ENCODE data around the gene UNC93A.
"Not testable (repeated sequence)": the region's sequence is repeated elsewhere in the genome, so short reads cannot be mapped to it uniquely, and the experiment has no call there.

The UNC93A gene

GRCh38 chr6:167258646-167259045 is 32.5 kb upstream of the UNC93A start:
- no peak overlapping the region for H3K4me3 Mint-ChIP-seq
- DNase-seq (ENCODE audit: low spot score in 2 of 2) = no peak
- no peak for ATAC-seq (replicated peaks; ENCODE audit: extremely low read depth, poor library complexity, severe bottlenecking)
- H3K4me1 Mint-ChIP-seq = no peaks in the 10 kb centered on the region
- H3K27me3 Mint-ChIP-seq = peaks cover 81% of the 10 kb centered on the region
- H3K9me3 Mint-ChIP-seq = peaks cover 5% of the 10 kb centered on the region
- H3K27ac Mint-ChIP-seq (ENCODE audit: low read depth) = no peak overlapping the region
- peaks cover 6% of the 10 kb centered on the region for H3K36me3 Mint-ChIP-seq (ENCODE audit: insufficient read depth)

- not testable (repeated sequence) for H3K27ac Mint-ChIP-seq (ENCODE audit: low read depth); DNase-seq (ENCODE audit: low spot score in 2 of 2); H3K4me1 Mint-ChIP-seq; H3K9me3 Mint-ChIP-seq; H3K36me3 Mint-ChIP-seq (ENCODE audit: insufficient read depth); ATAC-seq (replicated peaks; ENCODE audit: extremely low read depth, poor library complexity, severe bottlenecking); H3K4me3 Mint-ChIP-seq
- peaks cover 70% of the 10 kb centered on the region for H3K27me3 Mint-ChIP-seq
These were observed 24.9 kb upstream of the UNC93A start for GRCh38 chr6:167266057-167266829.

- no peaks in the 10 kb centered on the region for H3K9me3 Mint-ChIP-seq
- peaks cover 1% of the 10 kb centered on the region for H3K36me3 Mint-ChIP-seq (ENCODE audit: insufficient read depth)
- no peak overlapping the region for H3K27ac Mint-ChIP-seq (ENCODE audit: low read depth)
- H3K27me3 Mint-ChIP-seq = peaks cover 63% of the 10 kb centered on the region
- ATAC-seq (replicated peaks; ENCODE audit: extremely low read depth, poor library complexity, severe bottlenecking) (no peak), DNase-seq (ENCODE audit: low spot score in 2 of 2) (no peak)
- no peak overlapping the region for H3K4me3 Mint-ChIP-seq
- H3K4me1 Mint-ChIP-seq = no peaks in the 10 kb centered on the region
These were observed 24.1 kb upstream of the UNC93A start for GRCh38 chr6:167266830-167267555.

GRCh38 chr6:167267556-167267898 is 23.6 kb upstream of the UNC93A start:
- H3K36me3 Mint-ChIP-seq (ENCODE audit: insufficient read depth) = not testable (repeated sequence)

GRCh38 chr6:167267921-167268401 is 23.2 kb upstream of the UNC93A start:
- ATAC-seq (replicated peaks; ENCODE audit: extremely low read depth, poor library complexity, severe bottlenecking) = no peak
- peaks cover 57% of the 10 kb centered on the region for H3K27me3 Mint-ChIP-seq
- no peaks in the 10 kb centered on the region for H3K4me1 Mint-ChIP-seq
- DNase-seq (ENCODE audit: low spot score in 2 of 2) = no peak
- H3K4me3 Mint-ChIP-seq = no peak overlapping the region
- H3K9me3 Mint-ChIP-seq = no peaks in the 10 kb centered on the region
- no peak overlapping the region for H3K27ac Mint-ChIP-seq (ENCODE audit: low read depth)
- peaks cover 1% of the 10 kb centered on the region for H3K36me3 Mint-ChIP-seq (ENCODE audit: insufficient read depth)

More at GRCh38 chr6:167267556-167267898, 23.6 kb upstream of the UNC93A start:
- peaks cover 58% of the 10 kb centered on the region for H3K27me3 Mint-ChIP-seq
- not testable (repeated sequence) for DNase-seq (ENCODE audit: low spot score in 2 of 2); H3K9me3 Mint-ChIP-seq; H3K27ac Mint-ChIP-seq (ENCODE audit: low read depth); H3K4me1 Mint-ChIP-seq; H3K4me3 Mint-ChIP-seq; ATAC-seq (replicated peaks; ENCODE audit: extremely low read depth, poor library complexity, severe bottlenecking)

- Mint-ChIP-seq H3K27me3 (peaks cover 51% of the 10 kb centered on the region), H3K9me3 (no peaks in the 10 kb centered on the region), H3K4me3 (no peak overlapping the region), H3K36me3 (ENCODE audit: insufficient read depth) (peaks cover 1% of the 10 kb centered on the region), H3K4me1 (no peaks in the 10 kb centered on the region), H3K27ac (ENCODE audit: low read depth) (no peak overlapping the region)
- ATAC-seq (replicated peaks; ENCODE audit: extremely low read depth, poor library complexity, severe bottlenecking) = no peak
- no peak for DNase-seq (ENCODE audit: low spot score in 2 of 2)
These were observed 22.3 kb upstream of the UNC93A start for GRCh38 chr6:167268683-167269280.

- H3K4me3 Mint-ChIP-seq = no peak overlapping the region
- H3K27me3 Mint-ChIP-seq = peaks cover 48% of the 10 kb centered on the region
- H3K36me3 Mint-ChIP-seq (ENCODE audit: insufficient read depth) = peaks cover 1% of the 10 kb centered on the region
- ATAC-seq (replicated peaks; ENCODE audit: extremely low read depth, poor library complexity, severe bottlenecking) (no peak), DNase-seq (ENCODE audit: low spot score in 2 of 2) (no peak)
- no peak overlapping the region for H3K27ac Mint-ChIP-seq (ENCODE audit: low read depth)
- no peaks in the 10 kb centered on the region for H3K9me3 Mint-ChIP-seq
- H3K4me1 Mint-ChIP-seq = no peaks in the 10 kb centered on the region
These were observed 20.4 kb upstream of the UNC93A start for GRCh38 chr6:167270499-167271311.

- no peak for ATAC-seq (replicated peaks; ENCODE audit: extremely low read depth, poor library complexity, severe bottlenecking)
- Mint-ChIP-seq H3K27ac (ENCODE audit: low read depth) (no peak overlapping the region), H3K36me3 (ENCODE audit: insufficient read depth) (peaks cover 1% of the 10 kb centered on the region), H3K4me3 (no peak overlapping the region), H3K27me3 (peaks cover 48% of the 10 kb centered on the region), H3K4me1 (no peaks in the 10 kb centered on the region), H3K9me3 (no peaks in the 10 kb centered on the region)
- no peak for DNase-seq (ENCODE audit: low spot score in 2 of 2)
These were observed 19.0 kb upstream of the UNC93A start for GRCh38 chr6:167272151-167272550.

- ATAC-seq (replicated peaks; ENCODE audit: extremely low read depth, poor library complexity, severe bottlenecking) (no peak), DNase-seq (ENCODE audit: low spot score in 2 of 2) (no peak)
- Mint-ChIP-seq H3K4me3 (no peak overlapping the region), H3K36me3 (ENCODE audit: insufficient read depth) (peaks cover 1% of the 10 kb centered on the region), H3K27ac (ENCODE audit: low read depth) (no peak overlapping the region), H3K4me1 (no peaks in the 10 kb centered on the region), H3K27me3 (peaks cover 49% of the 10 kb centered on the region), H3K9me3 (no peaks in the 10 kb centered on the region)
These were observed 18.3 kb upstream of the UNC93A start for GRCh38 chr6:167272696-167273379.

- DNase-seq (ENCODE audit: low spot score in 2 of 2) = no peak
- no peak overlapping the region for H3K27ac Mint-ChIP-seq (ENCODE audit: low read depth)
- no peak overlapping the region for H3K4me3 Mint-ChIP-seq
- H3K36me3 Mint-ChIP-seq (ENCODE audit: insufficient read depth) = peaks cover 1% of the 10 kb centered on the region
- H3K27me3 Mint-ChIP-seq = peaks cover 59% of the 10 kb centered on the region
- no peaks in the 10 kb centered on the region for H3K4me1 Mint-ChIP-seq
- no peak for ATAC-seq (replicated peaks; ENCODE audit: extremely low read depth, poor library complexity, severe bottlenecking)
- no peaks in the 10 kb centered on the region for H3K9me3 Mint-ChIP-seq
These were observed 16.8 kb upstream of the UNC93A start for GRCh38 chr6:167274270-167274669.

GRCh38 chr6:167275001-167275400 is 16.1 kb upstream of the UNC93A start:
- Mint-ChIP-seq H3K27me3 (peaks cover 64% of the 10 kb centered on the region), H3K4me3 (no peak overlapping the region), H3K27ac (ENCODE audit: low read depth) (no peak overlapping the region), H3K36me3 (ENCODE audit: insufficient read depth) (peaks cover 1% of the 10 kb centered on the region), H3K4me1 (no peaks in the 10 kb centered on the region), H3K9me3 (no peaks in the 10 kb centered on the region)
- DNase-seq (ENCODE audit: low spot score in 2 of 2) (no peak), ATAC-seq (replicated peaks; ENCODE audit: extremely low read depth, poor library complexity, severe bottlenecking) (no peak)

GRCh38 chr6:167275436-167275835 is 15.7 kb upstream of the UNC93A start:
- ATAC-seq (replicated peaks; ENCODE audit: extremely low read depth, poor library complexity, severe bottlenecking) = no peak
- no peak overlapping the region for H3K4me3 Mint-ChIP-seq
- peaks cover 1% of the 10 kb centered on the region for H3K36me3 Mint-ChIP-seq (ENCODE audit: insufficient read depth)
- DNase-seq (ENCODE audit: low spot score in 2 of 2) = no peak
- no peaks in the 10 kb centered on the region for H3K4me1 Mint-ChIP-seq
- H3K27me3 Mint-ChIP-seq = peaks cover 61% of the 10 kb centered on the region
- H3K9me3 Mint-ChIP-seq = no peaks in the 10 kb centered on the region
- no peak overlapping the region for H3K27ac Mint-ChIP-seq (ENCODE audit: low read depth)

Data from central memory CD8-positive, alpha-beta T cell (primary cell).